IPS-18a (cell line): ENCODE measurements around the gene CHL1.

ENCODE experiments used
- H3K27ac ChIP-seq: one replicate; pipeline ENCODE4 v1.5.1; 2013; ENCODE audit warnings: low read length
- H3K27me3 ChIP-seq: one replicate; pipeline ENCODE4 v1.6.1; 2013; ENCODE audit warnings: mild to moderate bottlenecking, low read length; ENCODE audit not compliant: control insufficient read depth, insufficient read depth
- H3K36me3 ChIP-seq: one replicate; pipeline ENCODE4 v1.6.1; 2013; ENCODE audit warnings: low read depth, low read length; ENCODE audit not compliant: control insufficient read depth
- H3K4me1 ChIP-seq: one replicate; pipeline ENCODE4 v1.6.1; 2013; ENCODE audit warnings: low read depth, low read length; ENCODE audit not compliant: control insufficient read depth
- H3K4me3 ChIP-seq: one replicate; pipeline ENCODE4 v1.5.1; 2013; ENCODE audit warnings: low read length
- H3K9ac ChIP-seq: one replicate; pipeline ENCODE4 v1.6.1; 2013; ENCODE audit warnings: mild to moderate bottlenecking, low read length, moderate library complexity
- H3K9me3 ChIP-seq: one replicate; pipeline ENCODE4 v1.6.1; 2013; ENCODE audit warnings: low read depth, low read length; ENCODE audit not compliant: control insufficient read depth

Gene CHL1

GRCh38 chr3:260898-261297 is 64.3 kb downstream of the CHL1 start:
- H3K4me3 ChIP-seq: no peak overlapping the region
- H3K9ac ChIP-seq: no peak overlapping the region
- H3K27ac ChIP-seq: no peak overlapping the region
- no peaks in the 10 kb centered on the region for H3K9me3 ChIP-seq
- no peaks in the 10 kb centered on the region for H3K36me3 ChIP-seq
- no peaks in the 10 kb centered on the region for H3K27me3 ChIP-seq
- peaks cover 8% of the 10 kb centered on the region for H3K4me1 ChIP-seq

GRCh38 chr3:263393-263792 is 66.8 kb downstream of the CHL1 start:
- H3K4me1 ChIP-seq: no peaks in the 10 kb centered on the region
- H3K4me3 ChIP-seq: no peak overlapping the region
- no peaks in the 10 kb centered on the region for H3K27me3 ChIP-seq
- H3K27ac ChIP-seq: no peak overlapping the region
- no peaks in the 10 kb centered on the region for H3K9me3 ChIP-seq
- H3K9ac ChIP-seq: no peak overlapping the region
- H3K36me3 ChIP-seq: no peaks in the 10 kb centered on the region

- no peaks in the 10 kb centered on the region for H3K4me1 ChIP-seq
- H3K27me3 ChIP-seq: no peaks in the 10 kb centered on the region
- H3K36me3 ChIP-seq: no peaks in the 10 kb centered on the region
- no peaks in the 10 kb centered on the region for H3K9me3 ChIP-seq
- H3K9ac ChIP-seq: no peak overlapping the region
- no peak overlapping the region for H3K4me3 ChIP-seq
- H3K27ac ChIP-seq: no peak overlapping the region
These were observed 68.0 kb downstream of the CHL1 start for GRCh38 chr3:264394-265156.

GRCh38 chr3:267101-267500 is 70.5 kb downstream of the CHL1 start:
- Histone ChIP-seq H3K27me3 (no peaks in the 10 kb centered on the region), H3K36me3 (no peaks in the 10 kb centered on the region), H3K27ac (no peak overlapping the region), H3K9ac (no peak overlapping the region), H3K9me3 (no peaks in the 10 kb centered on the region), H3K4me3 (no peak overlapping the region), H3K4me1 (no peaks in the 10 kb centered on the region)

- Histone ChIP-seq H3K9me3 (no peaks in the 10 kb centered on the region), H3K36me3 (no peaks in the 10 kb centered on the region), H3K9ac (no peak overlapping the region), H3K27ac (no peak overlapping the region), H3K27me3 (no peaks in the 10 kb centered on the region), H3K4me1 (no peaks in the 10 kb centered on the region), H3K4me3 (no peak overlapping the region)
These were observed 74.1 kb downstream of the CHL1 start for GRCh38 chr3:270688-271087.

GRCh38 chr3:274927-275326 is 78.4 kb downstream of the CHL1 start:
- Histone ChIP-seq H3K36me3 (no peaks in the 10 kb centered on the region), H3K9ac (no peak overlapping the region), H3K27ac (no peak overlapping the region), H3K4me3 (no peak overlapping the region), H3K4me1 (no peaks in the 10 kb centered on the region), H3K27me3 (no peaks in the 10 kb centered on the region), H3K9me3 (no peaks in the 10 kb centered on the region)

GRCh38 chr3:277873-278272 is 81.3 kb downstream of the CHL1 start:
- no peaks in the 10 kb centered on the region for H3K4me1 ChIP-seq
- no peaks in the 10 kb centered on the region for H3K36me3 ChIP-seq
- no peak overlapping the region for H3K27ac ChIP-seq
- no peaks in the 10 kb centered on the region for H3K9me3 ChIP-seq
- H3K27me3 ChIP-seq: no peaks in the 10 kb centered on the region
- H3K4me3 ChIP-seq: no peak overlapping the region
- H3K9ac ChIP-seq: no peak overlapping the region

DNA sequence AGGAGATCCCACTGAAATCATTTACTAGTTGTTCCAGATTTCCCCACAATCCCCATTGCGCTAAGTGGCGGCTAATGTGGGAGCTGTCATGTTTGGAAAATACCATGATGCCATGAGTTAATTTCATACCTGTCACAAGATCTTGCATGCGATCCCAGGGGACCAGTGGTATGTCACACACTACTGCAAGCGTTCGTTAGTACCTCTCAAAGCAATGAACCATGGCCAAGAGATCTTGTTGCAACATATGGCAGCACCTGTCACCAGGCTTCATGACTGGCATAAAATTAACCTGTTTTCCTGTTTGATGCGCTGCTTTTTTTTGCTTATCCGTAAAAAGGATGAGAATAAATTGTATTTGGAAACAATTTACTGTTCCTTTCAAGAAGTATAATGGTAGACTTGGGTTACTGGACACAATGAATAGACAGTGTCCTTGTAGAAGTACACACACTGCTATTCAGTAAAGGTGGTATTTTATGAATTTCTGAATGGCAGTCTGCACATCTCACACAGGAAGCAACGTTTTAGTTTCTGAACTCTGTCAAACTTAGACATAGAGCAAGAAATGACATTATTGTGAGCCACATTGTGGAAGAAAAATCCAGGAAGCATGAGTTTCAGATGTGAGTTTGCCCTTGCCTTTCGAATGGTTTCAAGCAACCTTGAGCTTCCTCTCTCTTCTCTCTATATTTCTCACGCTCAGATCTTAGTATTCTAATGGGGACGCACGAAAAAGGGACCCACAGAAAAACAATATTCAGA is 81.9 kb downstream of the CHL1 start:
- Histone ChIP-seq H3K4me1 (no peaks in the 10 kb centered on the region), H3K9ac (no peak overlapping the region), H3K4me3 (no peak overlapping the region), H3K36me3 (no peaks in the 10 kb centered on the region), H3K27me3 (no peaks in the 10 kb centered on the region), H3K9me3 (no peaks in the 10 kb centered on the region), H3K27ac (no peak overlapping the region)

DNA sequence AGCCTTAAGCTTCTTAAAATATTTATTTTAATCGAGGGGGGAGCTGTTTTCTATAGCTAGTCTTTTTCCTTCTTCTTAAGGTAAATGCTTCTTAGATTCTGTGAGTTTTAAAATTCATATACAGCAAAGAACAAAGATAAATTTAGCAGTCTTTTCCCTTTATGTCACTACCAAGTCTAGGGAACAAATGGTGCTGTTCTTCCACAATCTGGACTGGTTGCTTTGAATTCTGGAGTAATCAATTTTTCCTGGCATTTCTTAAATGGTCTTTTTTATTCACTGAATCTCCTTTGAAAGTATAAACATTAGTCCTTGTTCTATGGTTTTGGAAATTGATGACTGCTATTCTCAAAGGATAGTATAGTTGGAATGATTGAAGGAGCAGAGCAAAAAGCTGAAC is 82.8 kb downstream of the CHL1 start:
- Histone ChIP-seq H3K27ac (no peak overlapping the region), H3K9me3 (no peaks in the 10 kb centered on the region), H3K9ac (no peak overlapping the region), H3K36me3 (no peaks in the 10 kb centered on the region), H3K4me1 (no peaks in the 10 kb centered on the region), H3K27me3 (no peaks in the 10 kb centered on the region), H3K4me3 (no peak overlapping the region)

GRCh38 chr3:280681-281080 is 84.1 kb downstream of the CHL1 start:
- H3K9ac ChIP-seq: no peak overlapping the region
- H3K4me1 ChIP-seq: no peaks in the 10 kb centered on the region
- no peak overlapping the region for H3K27ac ChIP-seq

GRCh38 chr3:284322-284721 is 87.8 kb downstream of the CHL1 start:
- no peaks in the 10 kb centered on the region for H3K9me3 ChIP-seq
- no peak overlapping the region for H3K9ac ChIP-seq
- no peak overlapping the region for H3K4me3 ChIP-seq
- H3K36me3 ChIP-seq: no peaks in the 10 kb centered on the region
- H3K27ac ChIP-seq: no peak overlapping the region
- H3K27me3 ChIP-seq: no peaks in the 10 kb centered on the region
- no peaks in the 10 kb centered on the region for H3K4me1 ChIP-seq

More at GRCh38 chr3:280681-281080, 84.1 kb downstream of the CHL1 start:
- Histone ChIP-seq H3K4me3 (no peak overlapping the region), H3K36me3 (no peaks in the 10 kb centered on the region), H3K27me3 (no peaks in the 10 kb centered on the region), H3K9me3 (no peaks in the 10 kb centered on the region)

DNA sequence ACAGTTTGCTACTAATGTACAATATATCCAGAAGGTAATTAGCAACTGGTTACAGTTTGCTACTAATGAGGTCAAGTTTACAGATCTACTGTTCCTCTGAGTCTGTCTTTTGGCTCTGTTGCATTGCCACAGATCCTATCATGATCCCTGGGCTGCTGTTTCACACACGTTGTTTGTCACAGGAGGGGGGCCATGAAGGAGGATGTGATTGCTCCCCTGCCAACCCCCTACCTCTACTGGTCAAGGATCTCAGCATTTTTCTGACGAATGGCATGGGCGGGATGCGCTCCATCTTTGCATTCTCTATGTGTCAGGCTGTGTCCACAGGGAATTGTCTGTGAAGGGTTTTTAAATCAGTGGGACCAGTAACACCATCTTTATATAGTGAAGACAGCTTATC is 91.9 kb downstream of the CHL1 start:
- Histone ChIP-seq H3K27me3 (no peaks in the 10 kb centered on the region), H3K9me3 (no peaks in the 10 kb centered on the region), H3K27ac (no peak overlapping the region), H3K36me3 (no peaks in the 10 kb centered on the region), H3K4me3 (no peak overlapping the region), H3K4me1 (no peaks in the 10 kb centered on the region), H3K9ac (no peak overlapping the region)
